ENCODE measurements around the gene SYNDIG1L. TPM values are rescaled to one million over a fixed set of nuclear protein-coding genes. Genes with fewer than 3 reads are reported as not detected.

SYNDIG1L gene
- total RNA-seq, 1 experiment from 2014 or later, result 0.33 TPM

DNA sequence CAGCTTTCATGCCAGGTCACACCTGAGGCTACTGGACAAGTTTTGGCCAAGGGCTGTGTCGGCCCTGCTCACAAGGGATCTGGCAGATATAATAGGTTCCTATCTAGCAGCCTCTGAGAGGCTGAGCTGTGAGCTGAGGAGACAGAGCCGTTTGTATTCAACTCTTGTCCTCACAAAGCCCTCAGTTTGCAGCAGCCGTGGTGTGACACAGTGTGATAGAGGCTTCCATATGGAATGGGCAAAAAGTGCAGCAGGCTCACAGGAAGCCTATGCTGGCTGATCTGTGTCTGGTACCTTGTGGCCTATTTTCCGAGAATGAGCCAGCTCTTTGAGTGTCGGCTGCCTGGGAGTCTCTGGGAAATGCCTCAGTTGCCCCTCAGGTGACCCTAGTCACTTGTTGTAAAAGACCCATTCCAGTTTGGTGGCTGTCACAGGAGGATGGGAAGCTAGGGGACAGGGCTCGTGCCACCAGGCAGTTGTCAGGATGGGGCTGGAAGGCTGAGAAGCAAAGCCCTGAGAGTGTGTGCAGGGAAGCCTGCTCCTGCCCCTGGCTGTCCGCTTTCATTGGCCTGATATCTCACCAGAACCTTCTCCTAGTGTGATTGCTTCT, 61.6 kb downstream of the SYNDIG1L start:
- no peak overlapping the region for H3K18ac ChIP-seq (ENCODE audit: insufficient read length, low read depth, low read length)
- no peaks in the 10 kb centered on the region for H4K20me1 ChIP-seq (ENCODE audit: control insufficient read depth, insufficient read depth, insufficient read length)
- H3K14ac ChIP-seq (ENCODE audit: insufficient read depth, low read length), result no peak overlapping the region
- no peak overlapping the region for H3K9ac ChIP-seq (ENCODE audit: extremely low read depth, insufficient read length, low read length)
- H2BK12ac ChIP-seq (ENCODE audit: insufficient read length, low read depth, low read length), result no peak overlapping the region
- no peaks in the 10 kb centered on the region; the same call in 1 of the 2 replicates for H3K79me2 ChIP-seq (ENCODE audit: insufficient read depth, low read length)
- Mint-ChIP-seq H3K36me3 (ENCODE audit: insufficient read depth in 1 of 3, low read depth in 3 of 3) (peaks cover 8 to 26% (median 14%) of the 10 kb centered on the region in 3 experiments; a peak in 6 of 7 replicates), H3K4me3 (no peak overlapping the region), H3K27ac (peak overlapping the region in 2 of 3 experiments; percentile 59 to 79; a peak in 3 of 7 replicates), H3K9me3 (no peaks in the 10 kb centered on the region), H3K27me3 (ENCODE audit: low read depth) (no peaks in the 10 kb centered on the region), H3K4me1 (peaks cover 49 to 53% of the 10 kb centered on the region in 2 experiments)
- H3K79me1 ChIP-seq (ENCODE audit: insufficient read depth, low read depth, low read length, poor library complexity, severe bottlenecking), result no peaks in the 10 kb centered on the region
- H4K8ac ChIP-seq (replicated peaks; ENCODE audit: insufficient read length, low read depth, low read length), result no peak overlapping the region
- DNase-seq, result no peak
- peaks cover 3% of the 10 kb centered on the region; the same call in 1 of the 2 replicates for H3K4me1 ChIP-seq (ENCODE audit: insufficient read depth, low read length)
- H3K27ac ChIP-seq (ENCODE audit: insufficient read length, low read depth, low read length), result no peak overlapping the region
- no peak overlapping the region for H2BK15ac ChIP-seq (ENCODE audit: low read depth, low read length)
- H2BK20ac ChIP-seq (ENCODE audit: low read depth, low read length, poor library complexity, severe bottlenecking), result no peak overlapping the region
- no peaks in the 10 kb centered on the region for H3K23me2 ChIP-seq (ENCODE audit: insufficient read length, low read depth, low read length, poor library complexity, severe bottlenecking)
- H2AK5ac ChIP-seq (ENCODE audit: insufficient read length, low read length), result no peak overlapping the region
- H4K91ac ChIP-seq (ENCODE audit: insufficient read length, low read depth, low read length), result no peak overlapping the region
- no peak overlapping the region for H4K5ac ChIP-seq (ENCODE audit: insufficient read length, low read depth, low read length)
- no peak overlapping the region for H2BK120ac ChIP-seq (ENCODE audit: low read depth, low read length, poor library complexity, severe bottlenecking)
- no peaks in the 10 kb centered on the region for H3K9me3 ChIP-seq (ENCODE audit: control insufficient read depth, low read depth, low read length)
- no peak overlapping the region for H3K4me2 ChIP-seq (ENCODE audit: insufficient read depth, insufficient read length, low read length)
- no peaks in the 10 kb centered on the region for H3K27me3 ChIP-seq (ENCODE audit: insufficient read depth, low read length)
- no peak overlapping the region for H3K23ac ChIP-seq (ENCODE audit: insufficient read length, low read depth, low read length)
- TF ChIP-seq, protein P1, sequence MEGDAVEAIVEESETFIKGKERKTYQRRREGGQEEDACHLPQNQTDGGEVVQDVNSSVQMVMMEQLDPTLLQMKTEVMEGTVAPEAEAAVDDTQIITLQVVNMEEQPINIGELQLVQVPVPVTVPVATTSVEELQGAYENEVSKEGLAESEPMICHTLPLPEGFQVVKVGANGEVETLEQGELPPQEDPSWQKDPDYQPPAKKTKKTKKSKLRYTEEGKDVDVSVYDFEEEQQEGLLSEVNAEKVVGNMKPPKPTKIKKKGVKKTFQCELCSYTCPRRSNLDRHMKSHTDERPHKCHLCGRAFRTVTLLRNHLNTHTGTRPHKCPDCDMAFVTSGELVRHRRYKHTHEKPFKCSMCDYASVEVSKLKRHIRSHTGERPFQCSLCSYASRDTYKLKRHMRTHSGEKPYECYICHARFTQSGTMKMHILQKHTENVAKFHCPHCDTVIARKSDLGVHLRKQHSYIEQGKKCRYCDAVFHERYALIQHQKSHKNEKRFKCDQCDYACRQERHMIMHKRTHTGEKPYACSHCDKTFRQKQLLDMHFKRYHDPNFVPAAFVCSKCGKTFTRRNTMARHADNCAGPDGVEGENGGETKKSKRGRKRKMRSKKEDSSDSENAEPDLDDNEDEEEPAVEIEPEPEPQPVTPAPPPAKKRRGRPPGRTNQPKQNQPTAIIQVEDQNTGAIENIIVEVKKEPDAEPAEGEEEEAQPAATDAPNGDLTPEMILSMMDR (conservative IDR thresholded peaks at IDR 0.05), result no peak
- WGBS (ENCODE audit: extremely low coverage, insufficient read length, low lambda C conversion rate), result no CpG with 5 or more reads among the region's 7 CpGs
- no peak overlapping the region for H2BK5ac ChIP-seq (ENCODE audit: insufficient read length, low read length)
- H3K56ac ChIP-seq (ENCODE audit: insufficient read length, low read depth, low read length), result no peak overlapping the region
- H3T11ph ChIP-seq (ENCODE audit: low read length), result no peak overlapping the region
- no peak overlapping the region for H2AFZ ChIP-seq (ENCODE audit: low read length)
- H3K4ac ChIP-seq (ENCODE audit: low read depth, low read length), result no peak overlapping the region
